Tibial nerve (tissue), 4 donors: ENCODE measurements around the gene ZNF280D.

Experiments
- EP300 ChIP-seq, 2 donors: sonication (generic); formaldehyde crosslinking; IDR thresholded peaks; one replicate each; pipeline ENCODE4 v1.6.1; 2017; ENCODE audit warnings: antibody characterized with exemption in 2 of 2, mild to moderate bottlenecking in 1 of 2
- TF ChIP-seq, protein P1 (sequence below), 5 experiments: fragments of 200-600 bp in 3 of 5; fragments of 450-650 bp in 2 of 5; sonication (generic) in 3 of 5; IDR thresholded peaks; one replicate each; pipeline ENCODE4 v1.5.1; 2016 to 2019; ENCODE audit warnings: antibody characterized with exemption in 5 of 5, mild to moderate bottlenecking in 3 of 5, moderate library complexity in 2 of 5

DNA sequence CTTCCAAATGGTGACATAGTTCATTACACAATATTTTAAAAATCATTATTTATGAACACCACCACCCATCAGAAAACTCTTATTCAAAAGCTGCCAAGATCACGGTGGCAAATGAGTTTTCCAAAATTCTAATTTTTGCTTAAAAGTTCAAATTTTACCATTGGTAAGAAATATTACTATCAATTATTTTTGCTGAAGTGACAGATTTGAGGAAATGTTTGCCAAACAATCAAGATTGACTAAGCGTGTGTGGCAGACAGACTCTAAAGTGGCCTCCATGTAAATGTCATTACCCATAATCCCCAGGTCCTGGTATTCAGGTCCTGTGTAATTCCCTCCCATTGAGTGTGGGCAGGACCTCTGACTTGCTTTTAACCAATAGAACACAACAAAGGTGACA is 35.0 kb downstream of the ZNF280D start:
- TF ChIP-seq, protein P1, sequence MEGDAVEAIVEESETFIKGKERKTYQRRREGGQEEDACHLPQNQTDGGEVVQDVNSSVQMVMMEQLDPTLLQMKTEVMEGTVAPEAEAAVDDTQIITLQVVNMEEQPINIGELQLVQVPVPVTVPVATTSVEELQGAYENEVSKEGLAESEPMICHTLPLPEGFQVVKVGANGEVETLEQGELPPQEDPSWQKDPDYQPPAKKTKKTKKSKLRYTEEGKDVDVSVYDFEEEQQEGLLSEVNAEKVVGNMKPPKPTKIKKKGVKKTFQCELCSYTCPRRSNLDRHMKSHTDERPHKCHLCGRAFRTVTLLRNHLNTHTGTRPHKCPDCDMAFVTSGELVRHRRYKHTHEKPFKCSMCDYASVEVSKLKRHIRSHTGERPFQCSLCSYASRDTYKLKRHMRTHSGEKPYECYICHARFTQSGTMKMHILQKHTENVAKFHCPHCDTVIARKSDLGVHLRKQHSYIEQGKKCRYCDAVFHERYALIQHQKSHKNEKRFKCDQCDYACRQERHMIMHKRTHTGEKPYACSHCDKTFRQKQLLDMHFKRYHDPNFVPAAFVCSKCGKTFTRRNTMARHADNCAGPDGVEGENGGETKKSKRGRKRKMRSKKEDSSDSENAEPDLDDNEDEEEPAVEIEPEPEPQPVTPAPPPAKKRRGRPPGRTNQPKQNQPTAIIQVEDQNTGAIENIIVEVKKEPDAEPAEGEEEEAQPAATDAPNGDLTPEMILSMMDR (IDR thresholded peaks at IDR 0.05) = no peak
- TF ChIP-seq EP300 (IDR thresholded peaks at IDR 0.05) = no peak
